NCI-H1694 treated with DMSO at 0.1 percent for 48 hours (cell line): ENCODE measurements around the gene HIPK4.

Experiments
- DNase-seq: peaks from one replicate; lab custom pipeline; 2025; lab: John Stamatoyannopoulos, UW

HIPK4 gene

DNA sequence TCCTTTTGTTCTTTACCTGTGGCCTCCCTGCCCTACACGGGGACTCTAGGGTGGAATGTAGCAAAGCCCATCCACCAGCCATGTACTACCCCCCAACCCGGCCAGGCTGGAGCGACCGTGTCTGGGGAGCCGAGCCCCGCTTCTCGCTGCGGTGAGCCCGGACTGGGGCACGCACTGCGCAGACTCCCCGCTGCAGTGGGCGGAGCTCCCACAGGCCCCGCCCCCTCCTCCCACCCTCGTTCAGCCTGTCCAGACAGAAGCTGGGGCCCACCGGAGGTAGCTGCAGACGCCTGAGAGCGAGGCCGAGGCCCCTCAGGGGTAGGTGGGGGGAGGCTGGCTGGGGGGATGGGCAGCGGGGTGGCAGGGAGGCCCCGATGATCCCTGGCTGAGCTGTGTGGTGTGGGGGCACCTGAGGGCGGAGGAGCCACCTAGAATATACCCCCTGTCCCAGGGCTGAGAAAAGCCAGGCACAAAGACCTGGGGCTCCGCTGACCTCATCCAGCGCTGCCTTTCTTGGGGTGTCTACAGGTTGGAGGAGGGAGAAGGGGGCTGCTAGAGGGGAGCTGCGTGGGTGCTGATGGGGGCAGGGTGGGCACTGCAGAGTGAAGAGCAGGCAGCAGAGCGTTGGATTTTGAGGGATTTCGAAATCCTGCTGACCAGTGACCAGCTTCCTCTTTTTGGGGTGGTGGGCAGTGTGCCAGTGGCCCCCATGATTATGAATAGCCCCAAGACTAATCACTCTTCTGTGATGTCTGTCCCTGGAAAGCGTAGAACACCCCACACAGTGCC lies 24.2 kb downstream of the HIPK4 start:
- DNase-seq: no peak

DNA sequence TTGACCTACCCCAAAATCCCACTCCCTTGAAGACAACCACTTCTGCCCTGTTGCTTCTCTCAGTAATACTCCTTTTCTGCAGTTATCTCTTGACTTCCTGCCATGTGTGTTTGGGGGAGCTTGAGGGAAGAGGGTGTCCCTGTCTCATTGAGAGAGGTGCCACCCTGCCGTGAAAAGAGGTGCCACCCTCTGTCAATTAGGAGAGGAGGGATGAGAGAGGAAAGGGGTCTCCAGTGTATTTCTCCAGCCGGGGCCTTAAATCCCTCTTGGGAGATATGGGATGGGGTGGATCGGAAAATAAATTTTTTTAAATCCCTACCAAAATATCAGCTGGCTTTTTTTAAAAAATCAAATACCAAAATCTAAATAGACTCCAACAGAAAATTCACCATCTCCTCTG lies 25.0 kb downstream of the HIPK4 start:
- no peak for DNase-seq

DNA sequence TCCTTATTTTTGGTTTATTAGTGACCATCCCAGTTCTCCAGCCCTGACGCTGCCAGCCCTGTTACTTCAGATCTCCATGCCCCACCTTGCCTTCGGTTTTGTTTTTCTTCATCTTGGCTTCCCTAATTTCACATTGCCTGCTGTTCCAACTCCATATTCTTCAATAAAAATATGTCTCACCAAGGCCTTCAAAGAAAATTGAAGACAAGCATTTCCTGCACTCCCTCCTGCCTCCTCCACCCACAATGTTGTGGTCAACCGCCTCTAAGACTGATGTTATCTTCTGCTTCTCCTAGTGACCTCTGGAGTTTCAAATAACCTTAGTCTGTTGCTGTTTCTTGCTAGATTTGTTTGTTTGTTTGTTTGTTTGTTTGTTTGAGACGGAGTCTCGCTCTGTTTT lies 26.9 kb downstream of the HIPK4 start:
- DNase-seq: no peak

DNA sequence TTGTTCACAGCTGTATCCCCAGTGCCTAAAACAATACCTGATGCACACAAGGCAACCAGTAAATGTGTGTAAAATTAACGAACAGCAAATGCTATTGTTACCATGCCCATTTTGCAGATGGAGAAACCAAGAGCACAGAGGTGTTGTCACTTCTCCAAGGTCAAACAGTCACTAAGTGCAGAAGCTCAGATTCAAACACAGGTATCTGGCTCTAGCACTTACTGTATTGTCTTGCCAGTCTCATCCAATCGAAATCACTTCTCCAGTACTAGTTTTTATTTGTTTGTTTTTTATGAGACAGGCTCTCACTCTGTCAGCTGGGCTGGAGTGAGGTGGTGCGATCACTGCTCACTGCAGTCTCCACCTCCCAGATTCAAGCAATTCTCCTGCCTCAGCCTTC lies 27.8 kb downstream of the HIPK4 start:
- DNase-seq: no peak

DNA sequence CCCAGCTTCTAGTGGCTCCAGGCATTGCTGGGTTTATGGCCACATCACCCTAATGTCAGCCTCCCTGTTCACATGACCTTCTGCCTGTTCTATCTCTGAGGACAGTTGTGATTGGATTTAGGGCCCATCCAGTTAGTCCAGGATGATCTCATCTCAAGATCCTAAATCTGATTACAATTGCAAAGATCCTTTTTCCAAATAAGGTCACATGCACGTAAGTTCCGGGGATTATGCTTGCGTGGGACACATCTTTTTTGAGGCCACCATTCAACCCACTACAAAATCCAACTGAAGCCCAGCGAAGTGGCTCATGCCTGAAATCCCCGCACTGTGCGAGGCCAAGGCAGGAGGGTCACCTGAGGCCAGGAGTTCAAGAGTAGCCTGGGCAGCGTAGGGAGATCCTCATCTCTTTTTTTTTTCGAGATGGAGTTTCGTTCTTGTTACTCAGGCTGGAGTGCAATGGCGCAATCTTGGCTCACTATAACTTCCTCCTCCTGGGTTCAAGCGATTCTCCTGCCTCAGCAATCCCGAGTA lies 29.2 kb downstream of the HIPK4 start:
- no peak for DNase-seq

DNA sequence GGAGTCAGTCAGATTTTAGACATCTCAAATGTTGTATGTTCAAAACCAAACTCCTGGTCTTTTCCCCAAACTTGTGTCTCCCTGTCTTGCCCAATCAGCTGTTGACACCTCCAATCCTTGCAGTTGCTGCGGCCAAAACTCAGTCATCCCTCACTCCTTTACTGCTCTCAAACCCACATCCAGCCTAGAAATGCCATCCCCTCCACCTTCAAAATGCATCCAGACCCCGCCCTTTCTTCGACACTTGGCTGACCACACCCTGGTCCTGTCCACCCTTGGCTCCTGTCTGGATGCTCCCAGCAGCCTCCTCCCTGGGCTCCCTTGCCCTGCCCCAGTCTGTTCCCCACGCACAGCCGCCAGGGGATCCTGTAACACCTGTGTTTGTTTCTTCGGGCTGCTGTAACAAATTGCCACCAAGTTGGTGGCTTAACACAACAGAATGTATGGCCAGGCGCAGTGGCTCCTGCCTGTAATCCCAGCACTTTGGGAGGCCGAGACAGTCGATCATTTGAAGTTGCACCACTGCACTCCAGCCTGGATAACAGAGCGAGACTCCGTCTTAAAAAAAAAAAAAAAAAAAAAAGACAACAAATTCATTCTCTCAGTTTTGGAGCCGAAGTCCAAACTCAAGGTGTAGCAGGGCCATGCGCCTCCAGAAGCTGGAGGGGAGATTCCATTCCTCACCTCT lies 29.8 kb downstream of the HIPK4 start:
- no peak for DNase-seq

DNA sequence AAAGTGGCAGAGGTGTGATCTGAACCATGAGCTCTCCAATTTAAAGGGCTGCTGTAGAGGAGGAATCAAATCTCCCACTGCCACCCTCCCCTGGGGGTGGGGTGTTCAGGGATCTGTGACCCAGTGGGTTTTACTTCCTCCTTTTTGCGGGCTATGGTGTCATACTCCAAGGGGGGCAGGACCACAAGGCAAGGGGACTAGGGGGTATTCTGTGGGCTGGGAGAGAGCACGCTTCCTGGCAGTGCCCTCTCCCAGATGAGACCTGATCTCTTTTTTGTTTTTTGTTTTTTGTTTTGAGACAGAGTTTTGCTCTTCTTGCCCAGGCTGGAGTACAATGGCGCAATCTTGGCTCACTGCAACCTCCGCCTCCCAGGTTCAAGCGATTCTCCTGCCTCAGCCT lies 31.2 kb downstream of the HIPK4 start:
- DNase-seq: no peak

DNA sequence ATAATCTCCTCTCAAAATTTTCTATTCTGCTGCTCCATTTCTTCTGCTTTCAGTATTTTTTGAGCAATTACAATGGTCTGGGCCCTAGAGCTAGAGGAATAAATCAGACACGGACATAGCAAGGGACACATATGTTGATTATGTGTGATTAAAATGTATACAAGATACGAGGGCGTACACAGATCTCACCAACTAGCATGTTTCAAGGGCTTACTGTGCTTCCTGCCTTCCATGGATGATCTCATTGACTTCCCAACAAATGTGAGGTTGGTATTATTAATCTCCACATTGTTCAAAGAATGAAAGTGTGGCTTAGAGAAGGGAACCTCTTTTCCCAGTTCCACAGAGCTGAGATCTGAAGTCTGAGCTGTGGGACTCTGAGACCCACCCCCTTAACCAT lies 32.3 kb downstream of the HIPK4 start:
- no peak for DNase-seq

DNA sequence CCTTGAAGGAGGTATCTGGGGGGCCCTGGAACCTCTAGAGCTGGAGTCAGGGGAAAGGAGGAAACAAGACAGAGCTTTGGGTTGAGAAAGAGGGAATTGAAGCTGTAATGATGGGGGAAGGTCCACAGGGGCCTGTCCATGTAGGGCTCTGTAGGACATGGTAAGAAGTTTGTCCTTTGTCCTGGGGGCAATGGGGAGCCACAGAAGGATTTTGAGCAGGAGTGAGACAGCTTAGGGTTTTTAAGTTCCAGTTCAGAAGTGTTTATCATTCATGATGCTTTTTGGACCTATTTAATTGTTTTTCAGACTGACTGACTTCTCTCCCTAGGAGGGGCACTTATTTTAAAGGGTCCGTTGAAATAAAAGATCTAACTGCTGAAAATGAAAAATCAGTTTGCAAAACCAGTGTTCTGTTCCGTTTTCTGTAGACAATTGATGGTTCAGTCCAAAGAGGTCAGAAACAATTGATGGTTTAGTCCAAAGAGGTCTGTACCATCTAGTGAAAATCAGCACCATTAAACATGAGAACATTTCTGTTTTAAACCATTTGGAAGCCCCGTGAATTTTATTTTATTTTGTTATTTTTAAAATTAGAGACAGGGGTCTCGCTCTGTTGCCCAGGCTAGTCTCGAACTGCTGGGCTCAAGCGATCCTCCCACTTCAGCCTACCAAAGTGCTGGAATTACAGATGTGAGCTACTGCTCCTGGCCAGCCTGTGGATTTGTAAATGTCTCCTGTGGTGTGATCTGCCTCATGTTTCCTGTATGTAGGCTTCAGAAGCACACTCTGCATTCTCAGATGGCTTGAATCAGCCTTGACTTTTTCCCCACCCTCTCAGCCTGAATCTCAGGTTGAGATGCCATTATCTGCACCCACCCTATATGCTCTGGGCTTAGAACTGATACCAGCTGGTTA lies 33.0 kb downstream of the HIPK4 start:
- no peak for DNase-seq

DNA sequence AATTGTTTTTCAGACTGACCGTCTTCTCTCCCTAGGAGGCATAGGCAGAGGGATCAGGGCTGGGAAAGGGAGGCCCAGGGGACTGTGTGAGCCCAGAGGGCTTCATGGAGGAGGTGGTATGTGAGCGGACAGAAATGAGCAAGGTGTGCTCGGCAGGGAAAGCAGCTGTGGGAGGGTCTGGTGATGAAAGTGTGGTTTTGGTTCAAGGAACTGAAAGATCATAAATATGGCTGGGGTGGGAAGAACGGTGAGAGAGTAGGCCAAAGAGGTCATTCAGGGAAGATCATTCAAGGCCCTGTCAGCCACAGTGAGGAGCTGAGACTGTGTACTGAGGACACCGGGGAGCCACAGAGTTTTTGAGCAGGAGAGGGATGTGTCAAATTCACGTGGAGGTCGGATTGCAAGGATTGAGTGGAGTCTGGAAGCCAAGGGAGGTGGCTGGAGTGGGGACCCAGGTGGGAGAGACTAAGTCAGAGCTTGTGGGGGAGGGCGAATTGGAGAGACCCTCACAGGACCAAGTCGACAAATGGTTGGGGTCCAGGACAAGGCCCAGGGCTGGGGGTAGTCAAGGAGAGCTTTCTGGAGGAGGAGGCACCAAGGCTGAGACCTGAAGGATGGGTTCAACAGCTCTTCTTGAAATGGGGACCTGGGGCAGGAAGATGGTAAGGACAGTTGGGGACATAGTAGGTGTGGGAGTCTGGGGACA lies 33.9 kb downstream of the HIPK4 start:
- DNase-seq: no peak

DNA sequence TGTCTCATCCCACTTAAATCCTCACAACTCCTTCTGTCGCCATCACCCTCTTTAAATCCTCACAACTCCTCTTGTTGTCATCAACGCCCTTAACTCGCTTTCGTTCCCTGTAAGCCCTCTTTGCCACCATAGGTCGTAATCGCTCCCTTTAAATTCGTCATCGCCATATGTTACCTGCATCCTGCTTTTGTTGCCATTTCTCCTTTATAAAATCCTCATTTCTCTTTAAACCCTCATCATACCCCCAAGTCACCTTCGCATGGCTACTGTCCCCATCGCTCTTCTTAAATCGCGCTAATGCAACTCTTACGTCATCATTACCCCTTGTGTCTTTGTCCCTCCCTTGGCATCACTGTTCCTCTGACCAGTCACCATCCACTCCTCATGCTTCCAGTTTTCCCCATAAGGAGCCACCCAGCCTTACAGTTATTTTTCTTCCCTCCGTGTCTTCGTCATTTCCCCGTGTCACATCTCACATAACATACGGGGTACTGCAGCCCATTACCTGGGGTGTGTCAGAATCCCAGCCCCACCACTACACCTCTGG lies 40.9 kb downstream of the HIPK4 start:
- peak; percentile 20 for DNase-seq

DNA sequence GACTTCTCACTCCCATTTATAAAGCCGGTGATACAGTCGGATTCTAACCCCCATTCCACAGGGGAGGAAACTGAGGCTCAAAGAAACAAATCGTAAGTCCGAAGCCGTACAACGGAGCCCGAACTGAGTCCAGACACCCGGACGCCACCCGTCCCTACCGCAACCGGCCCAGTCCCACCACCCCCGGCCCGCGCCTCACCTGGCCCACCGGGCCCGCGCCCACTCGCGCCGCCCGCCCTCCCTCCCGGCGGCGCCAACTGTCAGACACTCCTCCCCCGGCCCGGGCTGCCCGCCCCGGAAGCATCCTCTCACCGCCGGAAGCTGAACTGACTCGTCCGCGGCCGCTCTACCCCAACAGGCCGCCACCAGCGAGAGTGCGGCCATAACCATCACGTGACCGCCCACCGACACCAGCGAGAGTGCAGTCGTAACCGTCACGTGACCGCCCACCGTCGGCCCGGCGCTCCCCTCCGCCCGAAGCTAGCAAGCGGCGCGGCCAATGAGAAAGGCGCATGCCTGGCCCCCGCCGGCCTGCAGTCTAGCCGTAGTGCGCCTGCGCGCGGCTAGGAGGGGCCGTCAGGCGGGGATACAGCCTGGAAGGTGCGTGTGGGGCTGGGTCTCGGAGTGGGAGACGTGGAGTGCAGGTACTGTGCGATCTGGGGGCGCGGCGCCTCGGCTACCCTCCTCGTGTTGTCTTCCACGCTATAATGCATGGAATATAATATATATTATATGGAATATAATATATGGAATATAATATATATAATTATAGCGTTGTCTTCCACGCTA lies 41.7 kb downstream of the HIPK4 start, which contains the start of the genes C19orf47 and PLD3:
TSS of gene C19orf47 (minus strand) at position 273 of the 789 bp plus-strand sequence. CDS start 6,540 bp downstream, outside the sequence.
TSS of gene PLD3 (plus strand) at position 571 of the 789 bp plus-strand sequence. CDS start 17,789 bp downstream, outside the sequence.
- peak; percentile 97 for DNase-seq

DNA sequence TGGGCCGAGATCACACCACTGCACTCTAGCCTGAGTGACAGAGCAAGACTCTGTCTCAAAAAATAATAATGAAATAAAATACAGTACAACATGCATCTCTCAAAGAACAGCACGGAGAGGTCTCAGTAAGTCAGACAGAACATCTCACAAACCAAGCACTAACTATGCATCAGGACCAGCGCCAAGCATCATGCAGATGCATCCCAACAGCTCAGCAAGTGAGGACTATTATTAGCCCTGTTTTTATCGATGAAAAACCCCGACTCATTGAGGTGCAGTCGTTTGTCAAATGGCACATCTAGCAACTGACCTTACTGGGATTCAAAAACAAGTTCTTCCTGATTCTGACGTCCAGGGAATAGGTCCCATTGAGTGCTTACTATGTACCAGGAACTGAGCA lies 45.6 kb downstream of the HIPK4 start:
- DNase-seq: no peak

DNA sequence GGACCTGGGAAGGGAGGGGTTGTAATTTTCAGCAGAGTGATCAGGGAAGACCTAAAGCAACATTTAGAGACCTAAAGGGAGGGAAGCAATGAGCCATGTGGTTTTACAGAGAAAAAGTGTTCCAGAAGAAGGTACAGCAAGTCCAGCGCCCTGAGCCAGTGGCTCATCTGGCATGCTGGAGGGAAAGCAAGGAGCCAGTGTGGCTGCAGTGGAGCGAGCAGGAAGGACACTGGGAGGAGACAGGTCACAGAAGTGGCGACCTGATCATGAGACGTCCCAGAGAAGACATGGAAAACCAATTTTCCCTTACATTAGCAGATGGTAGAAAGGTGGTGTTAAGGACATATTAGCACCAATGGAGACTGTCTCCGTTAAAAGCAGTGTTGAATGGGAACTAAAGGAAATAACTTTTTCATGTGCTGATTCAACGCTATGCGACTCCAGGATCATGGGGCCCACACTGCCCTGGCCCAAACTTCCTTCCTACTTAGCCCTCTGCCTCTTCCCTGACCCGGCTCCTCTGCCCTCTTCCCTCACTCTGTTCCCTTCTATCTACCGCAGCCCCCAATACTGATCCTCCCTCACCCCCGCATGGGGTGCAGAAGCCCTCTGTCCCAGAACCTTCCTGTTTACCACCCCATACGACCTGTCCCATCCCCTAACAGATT lies 47.2 kb downstream of the HIPK4 start:
- DNase-seq: no peak

DNA sequence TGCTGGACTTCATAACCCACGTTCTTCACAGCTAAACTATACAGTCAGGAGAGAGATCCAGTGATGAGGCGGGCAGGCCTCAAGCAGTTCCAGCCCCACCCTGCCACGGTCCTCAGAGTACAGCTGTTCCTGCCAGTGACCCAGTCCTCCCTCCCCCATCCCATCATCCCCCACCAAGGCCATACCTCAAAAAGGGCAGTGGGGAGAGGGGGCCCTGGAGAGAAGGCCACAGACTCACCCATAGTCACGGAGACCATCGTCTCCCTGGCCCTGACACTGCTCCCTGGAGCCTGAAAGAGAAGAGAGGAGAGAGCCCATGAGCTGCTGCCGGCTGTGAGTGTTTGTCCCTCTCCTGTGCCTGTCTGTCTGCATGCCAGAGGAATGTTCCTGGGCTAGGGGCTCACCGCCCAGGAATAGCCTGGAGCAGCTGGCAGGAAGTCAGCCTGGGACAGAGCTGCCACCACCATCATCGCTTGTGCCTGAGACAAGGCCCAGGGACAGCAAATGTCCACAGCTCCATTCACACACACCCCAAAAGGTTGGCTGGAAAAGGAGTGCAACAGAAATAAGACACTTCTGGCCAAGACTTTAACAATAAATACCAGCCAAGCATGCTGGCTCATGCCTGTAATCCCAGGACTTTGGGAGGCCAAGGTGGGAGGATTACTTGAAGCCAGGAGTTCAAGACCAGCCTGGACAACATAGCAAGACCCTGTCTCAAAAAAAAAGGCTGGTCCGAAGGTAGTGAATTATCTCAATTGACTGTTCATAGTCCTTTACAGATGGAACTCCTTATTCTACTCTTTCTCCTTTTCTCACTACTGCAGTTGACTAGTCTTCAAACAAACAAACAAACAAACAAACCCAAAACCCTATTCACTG lies 48.1 kb downstream of the HIPK4 start:
- no peak for DNase-seq

DNA sequence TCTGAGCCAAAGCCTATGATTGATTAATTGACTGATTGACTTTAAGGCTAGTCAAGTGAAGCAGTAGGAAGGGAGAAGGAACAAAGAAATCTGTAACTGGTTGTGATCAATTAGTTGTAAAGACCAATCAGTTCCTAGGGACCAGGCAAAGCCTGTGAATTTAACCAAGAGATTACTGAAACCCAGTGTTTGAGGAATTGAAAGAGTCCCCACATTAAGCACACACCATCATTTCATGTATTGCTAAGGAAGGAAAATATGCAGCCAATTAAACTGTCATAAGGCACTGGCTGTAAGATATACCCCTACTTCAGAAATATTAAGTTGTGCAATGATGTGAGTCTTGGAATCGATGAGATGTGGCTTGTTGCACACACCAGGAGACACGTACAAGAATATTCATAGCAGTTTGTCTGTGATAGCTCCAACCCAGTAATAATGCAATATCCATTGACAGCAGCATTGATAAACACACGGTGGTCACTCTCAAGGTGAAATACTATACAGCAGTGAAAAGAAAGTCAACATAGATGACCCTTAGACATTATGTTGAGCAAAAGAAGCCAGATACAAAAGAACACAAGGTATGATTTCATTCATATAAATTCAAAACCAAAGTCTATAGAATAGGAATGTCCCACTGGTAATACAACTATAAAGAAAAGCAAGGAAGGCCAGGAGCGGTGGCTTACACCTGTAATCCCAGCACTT lies 50.8 kb downstream of the HIPK4 start:
- no peak for DNase-seq

DNA sequence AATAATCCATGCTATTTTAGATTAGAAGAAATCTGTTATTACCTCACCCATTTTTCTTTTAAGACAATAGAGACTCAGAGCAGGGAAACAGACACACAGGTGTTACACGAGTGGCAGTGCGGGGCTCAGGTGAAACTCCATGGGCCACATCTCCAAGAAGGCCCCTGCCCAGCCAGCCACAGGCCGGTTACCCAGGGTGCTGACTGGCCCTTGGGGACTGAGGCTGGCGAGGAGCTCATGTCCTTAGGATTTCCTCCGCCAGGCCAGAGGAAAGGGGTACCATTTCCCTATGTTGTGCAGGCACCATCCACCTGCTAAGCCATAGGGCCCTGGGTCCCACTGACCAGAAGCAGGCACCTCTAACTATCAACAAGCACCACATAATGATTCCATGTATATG lies 52.4 kb downstream of the HIPK4 start:
- no peak for DNase-seq

DNA sequence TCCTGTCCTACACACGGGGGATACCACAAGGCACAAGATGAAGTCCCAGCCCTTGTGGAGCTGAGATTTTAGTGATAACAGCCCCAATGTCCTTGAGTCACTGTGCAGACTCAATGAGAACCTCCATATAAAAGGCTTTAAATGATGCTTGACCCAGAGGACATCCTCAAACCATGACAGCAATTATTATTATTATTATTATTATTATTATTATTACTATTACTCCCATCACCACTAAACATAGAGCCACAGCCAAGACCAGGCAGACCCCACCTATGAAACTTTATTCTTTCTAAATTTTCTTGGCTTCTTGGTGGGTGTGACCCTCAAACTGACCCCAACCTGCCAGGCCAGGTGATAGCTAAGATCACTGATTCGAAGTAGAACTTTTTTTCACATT lies 52.9 kb downstream of the HIPK4 start:
- DNase-seq: no peak
